ENCODE data around the gene MAP1B. TPM values are rescaled to one million over a fixed set of nuclear protein-coding genes. Genes with fewer than 3 reads are reported as not detected.
"Not testable (repeated sequence)": the region's sequence is repeated elsewhere in the genome, so short reads cannot be mapped to it uniquely, and the experiment has no call there.

MAP1B gene
- polyA plus RNA-seq, 1 experiment: 55.3 TPM

GRCh38 chr5:72166070-72166979 is 59.0 kb downstream of the MAP1B start:
- peak overlapping the region; percentile 76 for H3K27ac ChIP-seq (ENCODE audit: low read depth, low read length)
- H3K27me3 ChIP-seq (ENCODE audit: control insufficient read depth, insufficient read depth, low read length): no peaks in the 10 kb centered on the region
- no peaks in the 10 kb centered on the region for H3K9me3 ChIP-seq (ENCODE audit: control insufficient read depth, insufficient read depth, low read length)
- peak overlapping the region; percentile 11; the same call in 1 of the 2 replicates for H3K4me3 ChIP-seq (ENCODE audit: low read depth, low read length)
- TF ChIP-seq, protein P1, sequence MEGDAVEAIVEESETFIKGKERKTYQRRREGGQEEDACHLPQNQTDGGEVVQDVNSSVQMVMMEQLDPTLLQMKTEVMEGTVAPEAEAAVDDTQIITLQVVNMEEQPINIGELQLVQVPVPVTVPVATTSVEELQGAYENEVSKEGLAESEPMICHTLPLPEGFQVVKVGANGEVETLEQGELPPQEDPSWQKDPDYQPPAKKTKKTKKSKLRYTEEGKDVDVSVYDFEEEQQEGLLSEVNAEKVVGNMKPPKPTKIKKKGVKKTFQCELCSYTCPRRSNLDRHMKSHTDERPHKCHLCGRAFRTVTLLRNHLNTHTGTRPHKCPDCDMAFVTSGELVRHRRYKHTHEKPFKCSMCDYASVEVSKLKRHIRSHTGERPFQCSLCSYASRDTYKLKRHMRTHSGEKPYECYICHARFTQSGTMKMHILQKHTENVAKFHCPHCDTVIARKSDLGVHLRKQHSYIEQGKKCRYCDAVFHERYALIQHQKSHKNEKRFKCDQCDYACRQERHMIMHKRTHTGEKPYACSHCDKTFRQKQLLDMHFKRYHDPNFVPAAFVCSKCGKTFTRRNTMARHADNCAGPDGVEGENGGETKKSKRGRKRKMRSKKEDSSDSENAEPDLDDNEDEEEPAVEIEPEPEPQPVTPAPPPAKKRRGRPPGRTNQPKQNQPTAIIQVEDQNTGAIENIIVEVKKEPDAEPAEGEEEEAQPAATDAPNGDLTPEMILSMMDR (IDR thresholded peaks at IDR 0.05; ENCODE audit: low read depth, low read length): no peak
- CTCF ChIA-PET: interaction anchor here (0.6 to 1.3 kb wide), 2 partner anchors 16 to 384 kb away, joined by 3 read pairs; no protein-coding TSS in a partner anchor
- no peak for DNase-seq (ENCODE audit: low read depth, low spot score)
- POLR2A ChIA-PET: no interaction called here

GRCh38 chr5:72167257-72167656 is 60.0 kb downstream of the MAP1B start:
- H3K9me3 ChIP-seq (ENCODE audit: control insufficient read depth, insufficient read depth, low read length): no peaks in the 10 kb centered on the region
- no peak overlapping the region for H3K4me3 ChIP-seq (ENCODE audit: low read depth, low read length)
- POLR2A ChIA-PET: no interaction called here
- DNase-seq (ENCODE audit: low read depth, low spot score): no peak
- H3K27me3 ChIP-seq (ENCODE audit: control insufficient read depth, insufficient read depth, low read length): no peaks in the 10 kb centered on the region
- CTCF ChIA-PET: interaction anchor here (1.3 kb wide), 1 partner anchor 17 kb away, joined by 3 read pairs; no protein-coding TSS in a partner anchor
- TF ChIP-seq, protein P1 (IDR thresholded peaks at IDR 0.05; ENCODE audit: low read depth, low read length): no peak
- H3K27ac ChIP-seq (ENCODE audit: low read depth, low read length): no peak overlapping the region

GRCh38 chr5:72167804-72168203 is 60.5 kb downstream of the MAP1B start:
- CTCF ChIA-PET: interaction anchor here (1.3 kb wide), 1 partner anchor 18 kb away, joined by 3 read pairs; no protein-coding TSS in a partner anchor
- H3K9me3 ChIP-seq (ENCODE audit: control insufficient read depth, insufficient read depth, low read length): no peaks in the 10 kb centered on the region
- no peak for DNase-seq (ENCODE audit: low read depth, low spot score)
- H3K27me3 ChIP-seq (ENCODE audit: control insufficient read depth, insufficient read depth, low read length): no peaks in the 10 kb centered on the region
- no peak overlapping the region for H3K4me3 ChIP-seq (ENCODE audit: low read depth, low read length)
- no peak overlapping the region for H3K27ac ChIP-seq (ENCODE audit: low read depth, low read length)
- TF ChIP-seq, protein P1 (IDR thresholded peaks at IDR 0.05; ENCODE audit: low read depth, low read length): no peak
- POLR2A ChIA-PET: no interaction called here

DNA sequence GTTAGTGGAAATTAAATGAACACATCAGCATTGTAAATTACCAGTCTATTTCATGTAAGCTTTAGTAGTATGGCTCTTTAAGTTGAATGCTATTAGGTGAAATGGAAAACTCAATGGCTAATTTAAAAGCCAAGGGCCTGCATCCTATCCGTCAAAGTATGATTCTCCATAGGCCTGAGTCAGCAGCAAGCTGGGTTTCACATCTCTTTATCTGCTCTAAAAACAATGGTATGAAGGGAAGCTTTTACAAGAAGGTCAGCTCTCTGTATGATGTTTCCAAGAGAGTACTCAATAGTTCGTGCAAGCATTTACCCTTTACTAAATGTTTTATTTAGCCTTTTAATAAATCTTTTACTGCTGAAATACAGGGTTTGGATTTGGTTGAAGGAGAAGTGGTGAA is 62.8 kb downstream of the MAP1B start:
- no peaks in the 10 kb centered on the region for H3K27me3 ChIP-seq (ENCODE audit: control insufficient read depth, insufficient read depth, low read length)
- H3K27ac ChIP-seq (ENCODE audit: low read depth, low read length): no peak overlapping the region
- no peaks in the 10 kb centered on the region for H3K9me3 ChIP-seq (ENCODE audit: control insufficient read depth, insufficient read depth, low read length)
- DNase-seq (ENCODE audit: low read depth, low spot score): no peak
- no peak overlapping the region for H3K4me3 ChIP-seq (ENCODE audit: low read depth, low read length)
- TF ChIP-seq, protein P1 (IDR thresholded peaks at IDR 0.05; ENCODE audit: low read depth, low read length): no peak
- CTCF ChIA-PET: no interaction called here
- POLR2A ChIA-PET: no interaction called here

DNA sequence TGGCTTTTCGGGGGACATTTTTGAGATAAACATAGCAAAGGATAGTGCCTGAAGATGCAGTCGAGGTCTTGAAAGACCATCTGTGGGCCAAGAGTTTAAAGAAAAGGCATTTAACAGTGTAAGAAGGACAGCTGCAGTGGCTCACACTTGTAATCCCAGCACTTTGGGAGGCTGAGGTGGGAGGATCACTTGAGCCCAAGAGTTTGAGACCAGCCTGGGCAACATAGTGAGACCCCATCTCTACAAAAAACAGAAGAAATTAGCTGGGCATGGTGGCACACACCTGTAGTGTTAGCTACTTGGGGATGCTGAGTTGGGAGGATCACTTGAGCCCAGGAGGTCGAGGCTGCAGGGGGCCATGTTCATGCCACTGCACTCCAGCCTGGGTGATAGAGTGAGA is 63.9 kb downstream of the MAP1B start:
- DNase-seq (ENCODE audit: low read depth, low spot score); H3K27ac ChIP-seq (ENCODE audit: low read depth, low read length); CTCF ChIA-PET; H3K9me3 ChIP-seq (ENCODE audit: control insufficient read depth, insufficient read depth, low read length); POLR2A ChIA-PET; H3K27me3 ChIP-seq (ENCODE audit: control insufficient read depth, insufficient read depth, low read length); H3K4me3 ChIP-seq (ENCODE audit: low read depth, low read length): not testable (repeated sequence)

All from AG04450 (cell line).